Upper lobe of left lung (tissue), 6 donors: ENCODE measurements around the gene RIMBP2. TPM values are rescaled to one million over a fixed set of nuclear protein-coding genes. Genes with fewer than 3 reads are reported as not detected.

Experiments
- ATAC-seq, 2 donors: fragments of 200-7000 bp; cut with Tn5 transposase; one replicate each; pipeline ENCODE4 v1.9.1; 2022; ENCODE audit warnings: mild to moderate bottlenecking in 2 of 2, moderate library complexity in 2 of 2; ENCODE audit not compliant: low FRiP score in 2 of 2
- DNase-seq, 2 donors: peaks; one replicate each; pipeline ENCODE4 v3.0.0-alpha.2; 2019 to 2020
- H3K27ac ChIP-seq, 4 donors: fragments of 200-600 bp; sonication (generic); one replicate each; pipeline ENCODE4 v1.5.1; 2016 to 2019
- H3K27me3 ChIP-seq, 4 donors: fragments of 200-600 bp; sonication (generic); one replicate each; pipeline ENCODE4 v1.5.1; 2017 to 2019
- H3K36me3 ChIP-seq, 4 donors: fragments of 200-600 bp; sonication (generic); one replicate each; pipeline ENCODE4 v1.5.1; 2016 to 2019
- H3K4me1 ChIP-seq, 4 donors: fragments of 200-600 bp; sonication (generic); one replicate each; pipeline ENCODE4 v1.5.1; 2018 to 2019
- H3K4me3 ChIP-seq, 4 donors: fragments of 200-600 bp; sonication (generic); one replicate each; pipeline ENCODE4 v1.5.1; 2017 to 2019; ENCODE audit warnings: mild to moderate bottlenecking in 2 of 4, moderate library complexity in 1 of 4
- H3K9me3 ChIP-seq, 4 donors: fragments of 200-600 bp; sonication (generic); one replicate each; pipeline ENCODE4 v1.5.1; 2018 to 2019
- CTCF ChIP-seq, 6 experiments: fragments of 450-650 bp in 4 of 6; fragments of 200-600 bp in 2 of 6; sonication (generic) in 2 of 6; IDR thresholded peaks; one replicate each; pipeline ENCODE4 v1.5.1; 2016 to 2019; ENCODE audit warnings: antibody characterized with exemption in 6 of 6
- EP300 ChIP-seq, 4 donors: sonication (generic); formaldehyde crosslinking; IDR thresholded peaks; one replicate each; pipeline ENCODE4 v1.5.1; 2017; ENCODE audit warnings: antibody characterized with exemption in 4 of 4, control low read depth in 2 of 4
- POLR2A ChIP-seq, 4 donors: fragments of 450-650 bp; IDR thresholded peaks; one replicate each; pipeline ENCODE4 v1.5.1; 2016 to 2017; ENCODE audit warnings: antibody characterized with exemption in 4 of 4, mild to moderate bottlenecking in 2 of 4
- POLR2AphosphoS5 ChIP-seq, 2 donors: sonication (generic); formaldehyde crosslinking; IDR thresholded peaks; one replicate each; pipeline ENCODE4 v1.5.1; 2017; ENCODE audit warnings: antibody characterized with exemption in 2 of 2
- WGBS, 2 donors: methylation state at CpG; one replicate each; pipeline ENCODE4 v1.1.5; 2017 to 2018; 5-methylcytosine and 5-hydroxymethylcytosine counted together
- total RNA-seq, 6 donors: library from RNA; depleted of rRNA in 4 of 6; stranded (reverse); fragments of >200 nt in 4 of 6; gene quantifications; one replicate each; pipeline versions ENCODE4 v1.1.0 to v1.2.1, GENCODE V29; 2016 to 2021
- donor health status: DM: no; HTN: no; CAD: no; lungs with moderate emphysema.
- donor health status: DM: no; HTN: yes; CAD: no; lungs with severe emphysema.

Gene RIMBP2
- total RNA-seq, 6 donors from 2014 or later: 0.23 to 3.9 (median 0.44) TPM; not detected in 1

- DNase-seq: no peak
- Histone ChIP-seq H3K4me1 (peaks cover 6 to 25% (median 17%) of the 10 kb centered on the region in 4 donors), H3K27me3 (peaks cover 0 to 25% (median 11%) of the 10 kb centered on the region in 4 donors), H3K9me3 (no peaks in the 10 kb centered on the region), H3K36me3 (no peaks in the 10 kb centered on the region), H3K27ac (no peak overlapping the region), H3K4me3 (no peak overlapping the region)
- 88 to 91% methylated on average over 9 to 16 of the region's 16 CpGs for WGBS, 2 donors
- TF ChIP-seq POLR2AphosphoS5 (IDR thresholded peaks at IDR 0.05) (no peak), POLR2A (IDR thresholded peaks at IDR 0.05) (no peak), EP300 (IDR thresholded peaks at IDR 0.05) (no peak), CTCF (IDR thresholded peaks at IDR 0.05) (no peak)
- no peak for ATAC-seq
Measured at GRCh38 chr12:130711756-130712155, 4.3 kb downstream of the RIMBP2 start.

GRCh38 chr12:130710733-130711080 lies 5.4 kb downstream of the RIMBP2 start:
- H3K4me3 ChIP-seq: no peak overlapping the region
- peaks cover 0 to 18% (median 8%) of the 10 kb centered on the region in 4 donors for H3K27me3 ChIP-seq
- H3K36me3 ChIP-seq: no peaks in the 10 kb centered on the region
- WGBS, 2 donors: 65 to 82% methylated on average over 7 of the region's 7 CpGs
- TF ChIP-seq EP300 (IDR thresholded peaks at IDR 0.05) (no peak), POLR2A (IDR thresholded peaks at IDR 0.05) (no peak), CTCF (IDR thresholded peaks at IDR 0.05) (no peak), POLR2AphosphoS5 (IDR thresholded peaks at IDR 0.05) (no peak)
- peaks cover 6 to 20% (median 14%) of the 10 kb centered on the region in 4 donors for H3K4me1 ChIP-seq
- H3K27ac ChIP-seq: no peak overlapping the region
- ATAC-seq (no peak), DNase-seq (no peak)
- H3K9me3 ChIP-seq: no peaks in the 10 kb centered on the region

- Histone ChIP-seq H3K9me3 (no peaks in the 10 kb centered on the region), H3K36me3 (no peaks in the 10 kb centered on the region), H3K27ac (no peak overlapping the region), H3K4me1 (peaks cover 6 to 14% (median 10%) of the 10 kb centered on the region in 4 donors), H3K4me3 (no peak overlapping the region), H3K27me3 (peaks cover 0 to 14% (median 6%) of the 10 kb centered on the region in 4 donors)
- ATAC-seq (no peak), DNase-seq (no peak)
- TF ChIP-seq EP300 (IDR thresholded peaks at IDR 0.05) (no peak), POLR2A (IDR thresholded peaks at IDR 0.05) (no peak), POLR2AphosphoS5 (IDR thresholded peaks at IDR 0.05) (no peak), CTCF (IDR thresholded peaks at IDR 0.05) (no peak)
- WGBS, 2 donors: 82 to 88% methylated on average over 11 to 13 of the region's 13 CpGs
Measured at GRCh38 chr12:130709971-130710732, 5.9 kb downstream of the RIMBP2 start.

- H3K27me3 ChIP-seq: peaks cover 0 to 6% (median 2%) of the 10 kb centered on the region in 4 donors
- 52 to 68% methylated on average over 20 to 29 of the region's 29 CpGs for WGBS, 2 donors
- TF ChIP-seq POLR2AphosphoS5 (IDR thresholded peaks at IDR 0.05) (no peak), CTCF (IDR thresholded peaks at IDR 0.05) (no peak), POLR2A (IDR thresholded peaks at IDR 0.05) (no peak), EP300 (IDR thresholded peaks at IDR 0.05) (no peak)
- H3K4me3 ChIP-seq: no peak overlapping the region
- H3K36me3 ChIP-seq: no peaks in the 10 kb centered on the region
- ATAC-seq (no peak), DNase-seq (no peak)
- peaks cover 2 to 6% (median 4%) of the 10 kb centered on the region in 4 donors for H3K4me1 ChIP-seq
- H3K27ac ChIP-seq: no peak overlapping the region
- H3K9me3 ChIP-seq: no peaks in the 10 kb centered on the region
Measured at GRCh38 chr12:130709151-130709970, 6.7 kb downstream of the RIMBP2 start.
